DOHH2 (cell line): ENCODE results near the gene SRGAP3.

Experiments used
- H3F3A ChIP-seq: fragments of 200-600 bp; sonication (generic), shearing (Covaris generic); 2 replicates; pipeline ENCODE4 v1.6.0; 2016; ENCODE audit warnings: antibody characterized with exemption, mild to moderate bottlenecking; ENCODE audit not compliant: control insufficient read depth, insufficient read depth
- H3K27ac ChIP-seq: fragments of 200-600 bp; sonication (generic); 2 replicates; pipeline ENCODE4 v1.5.1; 2014; ENCODE audit warnings: low read depth, mild to moderate bottlenecking, low read length, moderate library complexity
- H3K27me3 ChIP-seq: fragments of 200-600 bp; sonication (generic); 2 replicates; pipeline ENCODE4 v1.6.1; 2014; ENCODE audit warnings: mild to moderate bottlenecking, low read length, mixed read lengths; ENCODE audit not compliant: control insufficient read depth
- H3K36me3 ChIP-seq: fragments of 200-600 bp; sonication (generic); 2 replicates; pipeline ENCODE4 v1.6.1; 2014; ENCODE audit warnings: mild to moderate bottlenecking, low read length, moderate library complexity, mixed read lengths; ENCODE audit not compliant: control insufficient read depth
- H3K4me1 ChIP-seq: fragments of 200-600 bp; sonication (generic); 2 replicates; pipeline ENCODE4 v1.6.1; 2014; ENCODE audit warnings: mild to moderate bottlenecking, low read length, mixed read lengths; ENCODE audit not compliant: control insufficient read depth
- H3K4me2 ChIP-seq: fragments of 200-600 bp; sonication (generic); 2 replicates; pipeline ENCODE4 v1.6.0; 2014; ENCODE audit warnings: mild to moderate bottlenecking, low read length, moderate library complexity
- H3K4me3 ChIP-seq: fragments of 200-600 bp; sonication (generic); 2 replicates; pipeline ENCODE4 v1.5.1; 2014; ENCODE audit warnings: mild to moderate bottlenecking, low read length, mixed read lengths
- H3K79me2 ChIP-seq: fragments of 200-600 bp; sonication (generic); 2 replicates; pipeline ENCODE4 v1.6.1; 2014; ENCODE audit warnings: mild to moderate bottlenecking, low read length, mixed read lengths; ENCODE audit not compliant: control insufficient read depth
- H3K9me2 ChIP-seq: fragments of 200-600 bp; sonication (generic); replicated peaks from 2 replicates; pipeline ENCODE4 v1.6.1; 2014; ENCODE audit warnings: mild to moderate bottlenecking, low read length, mixed read lengths; ENCODE audit not compliant: control insufficient read depth
- H3K9me3 ChIP-seq: fragments of 200-600 bp; sonication (generic); 2 replicates; pipeline ENCODE4 v1.6.1; 2014; ENCODE audit warnings: antibody characterized with exemption, low read length, mixed read lengths; ENCODE audit not compliant: control insufficient read depth, insufficient read depth
- H4K20me1 ChIP-seq: fragments of 200-600 bp; sonication (generic); 2 replicates; pipeline ENCODE4 v1.6.0; 2014; ENCODE audit warnings: low read depth, mild to moderate bottlenecking, antibody characterized with exemption, low read length, moderate library complexity; ENCODE audit not compliant: control insufficient read depth, insufficient read depth
- CTCF ChIP-seq: fragments of 200-600 bp; sonication (generic); IDR thresholded peaks from one replicate; pipeline ENCODE4 v1.5.1; 2014; ENCODE audit warnings: antibody characterized with exemption, mild to moderate bottlenecking, low read depth, low read length; ENCODE audit not compliant: poor library complexity, severe bottlenecking
- EZH2phosphoT487 ChIP-seq: fragments of 200-600 bp; sonication (generic); IDR thresholded peaks from 2 replicates; pipeline ENCODE4 v1.6.1; 2017; ENCODE audit warnings: borderline replicate concordance, mild to moderate bottlenecking, antibody characterized with exemption, low read length, moderate library complexity, mixed read lengths

SRGAP3 gene

GRCh38 chr3:8945890-8946600, 303.4 kb downstream of the SRGAP3 start:
- H3K79me2 ChIP-seq = peaks cover 31% of the 10 kb centered on the region
- H4K20me1 ChIP-seq = peaks cover 4% of the 10 kb centered on the region; the same call in 1 of the 2 replicates
- peaks cover 73% of the 10 kb centered on the region for H3K36me3 ChIP-seq
- H3F3A ChIP-seq = no peaks in the 10 kb centered on the region
- no peaks in the 10 kb centered on the region for H3K9me2 ChIP-seq
- no peak overlapping the region for H3K4me3 ChIP-seq
- no peak overlapping the region for H3K4me2 ChIP-seq
- H3K4me1 ChIP-seq = no peaks in the 10 kb centered on the region
- no peaks in the 10 kb centered on the region for H3K27me3 ChIP-seq
- no peak overlapping the region for H3K27ac ChIP-seq
- TF ChIP-seq EZH2phosphoT487 (no peak), CTCF (no peak)
- H3K9me3 ChIP-seq = no peaks in the 10 kb centered on the region

- Histone ChIP-seq H3K4me3 (no peak overlapping the region), H3K79me2 (peaks cover 2% of the 10 kb centered on the region; the same call in 1 of the 2 replicates), H3K9me2 (no peaks in the 10 kb centered on the region), H3K27me3 (no peaks in the 10 kb centered on the region), H3K4me1 (no peaks in the 10 kb centered on the region), H3K4me2 (no peak overlapping the region), H3F3A (no peaks in the 10 kb centered on the region), H3K36me3 (peaks cover 82% of the 10 kb centered on the region), H3K9me3 (no peaks in the 10 kb centered on the region), H4K20me1 (no peaks in the 10 kb centered on the region), H3K27ac (no peak overlapping the region)
- TF ChIP-seq CTCF = no peak
- TF ChIP-seq EZH2phosphoT487 = no peak
Observed at GRCh38 chr3:8942746-8943488, 306.5 kb downstream of the SRGAP3 start.

- Histone ChIP-seq H3K9me3 (no peaks in the 10 kb centered on the region), H3K4me1 (no peaks in the 10 kb centered on the region), H3K9me2 (no peaks in the 10 kb centered on the region), H3K4me2 (no peak overlapping the region), H3K27me3 (no peaks in the 10 kb centered on the region), H3K27ac (no peak overlapping the region), H3K36me3 (peaks cover 83% of the 10 kb centered on the region), H3K79me2 (no peaks in the 10 kb centered on the region), H3F3A (no peaks in the 10 kb centered on the region), H4K20me1 (no peaks in the 10 kb centered on the region), H3K4me3 (no peak overlapping the region)
- TF ChIP-seq EZH2phosphoT487 = no peak
- no peak for TF ChIP-seq CTCF
Observed at GRCh38 chr3:8942115-8942514, 307.3 kb downstream of the SRGAP3 start.
